HG03135 (cell line): ENCODE measurements around the gene SP110.

Source experiments
- ATAC-seq: cut with Tn5 transposase; IDR thresholded peaks from one replicate; pipeline ENCODE4 v1.9.1; 2021; ENCODE audit warnings: mild to moderate bottlenecking, moderate library complexity; ENCODE audit not compliant: unreplicated experiment

SP110 gene

GRCh38 chr2:230172852-230173251 lies 46.9 kb downstream of the SP110 start:
- no peak for ATAC-seq

GRCh38 chr2:230172156-230172555 lies 47.6 kb downstream of the SP110 start:
- ATAC-seq, result no peak

GRCh38 chr2:230170532-230170931 lies 49.3 kb downstream of the SP110 start:
- ATAC-seq, result no peak

- ATAC-seq, result no peak
Measured at GRCh38 chr2:230166557-230167170, 53.1 kb downstream of the SP110 start.

GRCh38 chr2:230164139-230164538 lies 55.6 kb downstream of the SP110 start:
- no peak for ATAC-seq

- ATAC-seq, result no peak
Measured at GRCh38 chr2:230162981-230163380, 56.8 kb downstream of the SP110 start.

GRCh38 chr2:230161184-230161583 lies 58.6 kb downstream of the SP110 start:
- no peak for ATAC-seq

GRCh38 chr2:230160112-230160660 lies 59.6 kb downstream of the SP110 start:
- no peak for ATAC-seq

GRCh38 chr2:230158468-230158867 lies 61.3 kb downstream of the SP110 start:
- no peak for ATAC-seq

- no peak for ATAC-seq
Measured at GRCh38 chr2:230156782-230157699, 62.7 kb downstream of the SP110 start.

GRCh38 chr2:230155359-230155758 lies 64.4 kb downstream of the SP110 start:
- no peak for ATAC-seq

- no peak for ATAC-seq
Measured at GRCh38 chr2:230153390-230153976, 66.3 kb downstream of the SP110 start.

- ATAC-seq, result no peak
Measured at GRCh38 chr2:230152334-230152733, 67.5 kb downstream of the SP110 start.

GRCh38 chr2:230144355-230144754 lies 75.4 kb downstream of the SP110 start:
- ATAC-seq, result no peak

GRCh38 chr2:230140667-230141066 lies 79.1 kb downstream of the SP110 start:
- ATAC-seq, result no peak

- no peak for ATAC-seq
Measured at GRCh38 chr2:230137902-230138539, 81.8 kb downstream of the SP110 start.

GRCh38 chr2:230135130-230135525 lies 84.7 kb downstream of the SP110 start:
- no peak for ATAC-seq

GRCh38 chr2:230134496-230135129 lies 85.2 kb downstream of the SP110 start:
- no peak for ATAC-seq

GRCh38 chr2:230131366-230131765 lies 88.4 kb downstream of the SP110 start:
- ATAC-seq, result no peak

GRCh38 chr2:230130668-230131364 lies 89.0 kb downstream of the SP110 start:
- ATAC-seq, result no peak
